K562 (cell line): ENCODE results near the gene NIPAL1. TPM values are rescaled to one million over a fixed set of nuclear protein-coding genes. Genes with fewer than 3 reads are reported as not detected.
A peak's percentile ranks its signal among the peaks of the same experiment; 100 is the strongest.

Experiments used
- ARNT ChIP-seq, 2 experiments: fragments of 450-650 bp; IDR thresholded peaks; 2 replicates each; pipeline ENCODE4 v1.6.1; 2016; ENCODE audit warnings: mild to moderate bottlenecking in 1 of 2
- ATF7 ChIP-seq: fragments of 450-650 bp; IDR thresholded peaks from 2 replicates; pipeline ENCODE4 v1.7.1; 2014; ENCODE audit warnings: mild to moderate bottlenecking, moderate library complexity
- BRD4 ChIP-seq: fragments of 200-600 bp; sonication (generic); IDR thresholded peaks from 2 replicates; pipeline ENCODE4 v1.6.1; 2017; ENCODE audit warnings: inconsistent platforms
- C11orf30 ChIP-seq: fragments of 450-650 bp; IDR thresholded peaks from 2 replicates; pipeline ENCODE4 v1.6.1; 2016; ENCODE audit warnings: low read depth, mild to moderate bottlenecking
- CTBP1 ChIP-seq: fragments of 450-650 bp; IDR thresholded peaks from 2 replicates; pipeline ENCODE4 v1.6.1; 2016; ENCODE audit warnings: borderline replicate concordance
- HNRNPLL ChIP-seq: fragments of 200-400 bp; formaldehyde crosslinking; IDR thresholded peaks from 2 replicates; pipeline ENCODE4 v1.6.1; 2017; ENCODE audit warnings: low read length, low read depth, mild to moderate bottlenecking; ENCODE audit not compliant: poor library complexity, severe bottlenecking
- HSF4 ChIP-seq: fragments of 250-450 bp; sonication (Bioruptor Pico); IDR thresholded peaks from 2 replicates; pipeline ENCODE4 v2.1.2; 2022; ENCODE audit warnings: mild to moderate bottlenecking, moderate library complexity, borderline replicate concordance
- IRF9 ChIP-seq: fragments of 450-650 bp; IDR thresholded peaks from 2 replicates; pipeline ENCODE4 v1.6.1; 2016; ENCODE audit warnings: missing biosample characterization, missing genetic modification characterization
- MIER1 ChIP-seq: fragments of 450-650 bp; IDR thresholded peaks from 2 replicates; pipeline ENCODE4 v1.6.1; 2016; ENCODE audit warnings: antibody characterized with exemption, mild to moderate bottlenecking, low read depth
- MTA2 ChIP-seq: fragments of 450-650 bp; IDR thresholded peaks from 2 replicates; pipeline ENCODE4 v1.6.1; 2016; ENCODE audit warnings: low read depth
- NKRF ChIP-seq: fragments of 450-650 bp; IDR thresholded peaks from 2 replicates; pipeline ENCODE4 v1.6.1; 2016; ENCODE audit warnings: borderline replicate concordance
- NR3C1 ChIP-seq: sonication (generic); formaldehyde crosslinking; IDR thresholded peaks from 2 replicates; pipeline ENCODE4 v1.8.1; 2022; ENCODE audit warnings: missing genetic modification reagents
- POLR2AphosphoS5 ChIP-seq: IDR thresholded peaks from 2 replicates; pipeline ENCODE4 v1.6.1; 2011; ENCODE audit warnings: mild to moderate bottlenecking, low read depth, low read length, moderate library complexity; ENCODE audit not compliant: control insufficient read depth, insufficient read depth
- POLR2G ChIP-seq: fragments of 200-400 bp; formaldehyde crosslinking; IDR thresholded peaks from 2 replicates; pipeline ENCODE4 v1.6.1; 2017; ENCODE audit warnings: low read depth, mild to moderate bottlenecking, antibody characterized with exemption, low read length, moderate library complexity
- RB1 ChIP-seq: fragments of 450-650 bp; IDR thresholded peaks from 2 replicates; pipeline ENCODE4 v1.6.1; 2017; ENCODE audit warnings: low read depth, mild to moderate bottlenecking
- RBM25 ChIP-seq: fragments of 200-400 bp; formaldehyde crosslinking; IDR thresholded peaks from 2 replicates; pipeline ENCODE4 v1.6.1; 2018; ENCODE audit warnings: low read length, low read depth, moderate library complexity; ENCODE audit not compliant: severe bottlenecking
- RFX7 ChIP-seq: fragments of 250-450 bp; sonication (Bioruptor Pico); IDR thresholded peaks from 2 replicates; pipeline ENCODE4 v1.5.1; 2021; ENCODE audit warnings: mild to moderate bottlenecking
- SNAPC5 ChIP-seq: fragments of 250-450 bp; sonication (Bioruptor Pico); IDR thresholded peaks from 2 replicates; pipeline ENCODE4 v1.8.0; 2021; ENCODE audit warnings: moderate library complexity, mild to moderate bottlenecking, inconsistent platforms
- STAT5A ChIP-seq: IDR thresholded peaks from 2 replicates; pipeline ENCODE4 v1.6.1; 2012; ENCODE audit warnings: low read length, inconsistent platforms, borderline replicate concordance
- UBTF ChIP-seq, 2 experiments: IDR thresholded peaks; 2 replicates each; pipeline ENCODE4 v1.6.1; 2012; ENCODE audit warnings: improper control_type of control experiment in 2 of 2, low read depth in 2 of 2, low read length in 2 of 2, borderline replicate concordance in 1 of 2
- ZC3H8 ChIP-seq: fragments of 450-650 bp; IDR thresholded peaks from 2 replicates; pipeline ENCODE4 v1.6.1; 2017
- ZNF24 ChIP-seq: fragments of 450-650 bp; IDR thresholded peaks from 2 replicates; pipeline ENCODE4 v1.6.1; 2016
- ZNF584 ChIP-seq: fragments of 200-800 bp; sonication (Bioruptor generic); IDR thresholded peaks from 2 replicates; pipeline ENCODE4 v1.6.1; 2016; ENCODE audit warnings: low read depth, mild to moderate bottlenecking, missing genetic modification characterization, missing compliant biosample characterization
- ZNF76 ChIP-seq: fragments of 250-450 bp; sonication (Bioruptor Pico); IDR thresholded peaks from 2 replicates; pipeline ENCODE4 v1.4.0; 2020; ENCODE audit warnings: mild to moderate bottlenecking, moderate library complexity, borderline replicate concordance
- polyA plus RNA-seq, 8 experiments: library from polyadenylated mRNA; depleted of rRNA in 4 of 8; stranded (reverse) in 5 of 8; unstranded in 3 of 8; fragments of >200 nt; fragmentation: Nextera tagmentation in 2 of 8; fragmentation: Illumina TruSeq in 1 of 8; extraction: Ambion mirVana in 2 of 8; extraction: Trizol in 1 of 8; gene quantifications; 2 replicates each; pipeline versions ENCODE4 v1.2.1 to v1.2.3, GENCODE V29; 2011 to 2014; ENCODE audit warnings: inconsistent platforms in 1 of 8, missing spikeins in 1 of 8
- total RNA-seq, 7 experiments: library from RNA; depleted of rRNA in 6 of 7; stranded (reverse); fragments of >200 nt in 6 of 7; fragmentation: Illumina TruSeq in 2 of 7; extraction: Trizol in 2 of 7; gene quantifications; 2 replicates each; pipeline versions ENCODE4 v1.2.1 to v1.2.3, GENCODE V29; 2011 to 2021; ENCODE audit warnings: low replicate concordance in 1 of 7

Gene NIPAL1
- total and polyA plus RNA-seq, 9 of the 15 experiments (the other 6 are each of a cell fraction or from before 2014, with no cell fraction given): 0.03 to 0.43 (median 0.25) TPM

- TF ChIP-seq SNAPC5 (CRISPR knock-in tag): no peak
- TF ChIP-seq IRF9 (tag): no peak
- no peak for TF ChIP-seq RBM25
- no peak for TF ChIP-seq MTA2
- no peak for TF ChIP-seq BRD4
- no peak for TF ChIP-seq MIER1
- peak; percentile 60; the same call in 1 of the 2 replicates for TF ChIP-seq RB1
- peak; percentile 90 for TF ChIP-seq ZNF24
- peak; percentile 39 for TF ChIP-seq HNRNPLL
- peak; percentile 34; the same call in 1 of the 2 replicates for TF ChIP-seq ATF7
- TF ChIP-seq ZNF584 (CRISPR knock-in tag): no peak
- TF ChIP-seq POLR2AphosphoS5: no peak
- 0 out of 2 replicates have a peak, but pooled peaks have one; percentile 40 for TF ChIP-seq ZNF76 (CRISPR knock-in tag)
- TF ChIP-seq ARNT (IDR thresholded peaks at IDR 0.05): no peak
- TF ChIP-seq POLR2G: peak; percentile 36
- no peak for TF ChIP-seq RFX7 (CRISPR knock-in tag)
- TF ChIP-seq HSF4 (CRISPR knock-in tag): no peak
- no peak for TF ChIP-seq ZC3H8
- no peak for TF ChIP-seq UBTF (IDR thresholded peaks at IDR 0.05; ENCODE audit: borderline replicate concordance in 1 of 2, low read depth in 2 of 2, low read length in 2 of 2)
- no peak for TF ChIP-seq C11orf30
- no peak for TF ChIP-seq STAT5A
- TF ChIP-seq NKRF: no peak
- TF ChIP-seq NR3C1 (CRISPR knock-in tag): no peak
- TF ChIP-seq CTBP1: peak; percentile 38; the same call in 1 of the 2 replicates
Measured at GRCh38 chr4:48016141-48017107, at the start of gene NIPAL1, which contains the start of gene CNGA1 (continued).
